ENCODE measurements around the gene RBFOX2.
"Not testable (repeated sequence)": the region's sequence is repeated elsewhere in the genome, so short reads cannot be mapped to it uniquely, and the experiment has no call there.

RBFOX2 gene

GRCh38 chr22:35712672-35713071, 316.0 kb downstream of the RBFOX2 start:
- Histone ChIP-seq H3K27ac (no peak overlapping the region), H3K36me3 (ENCODE audit: insufficient read depth, low read length) (no peaks in the 10 kb centered on the region), H3K9ac (ENCODE audit: insufficient read length) (no peak overlapping the region), H3K4me3 (no peak overlapping the region), H3K9me3 (ENCODE audit: low read depth, low read length) (no peaks in the 10 kb centered on the region)
- DNase-seq (ENCODE audit: low read depth, low spot score): no peak
- TF ChIP-seq POLR2AphosphoS5 (IDR thresholded peaks at IDR 0.05; ENCODE audit: borderline replicate concordance, low read depth, low read length) (no peak), FOXP2 (optimal IDR thresholded peaks at IDR 0.05; ENCODE audit: control extremely low read depth, extremely low read length, insufficient read depth) (no peak), EZH2 (IDR thresholded peaks at IDR 0.05) (no peak)

DNA sequence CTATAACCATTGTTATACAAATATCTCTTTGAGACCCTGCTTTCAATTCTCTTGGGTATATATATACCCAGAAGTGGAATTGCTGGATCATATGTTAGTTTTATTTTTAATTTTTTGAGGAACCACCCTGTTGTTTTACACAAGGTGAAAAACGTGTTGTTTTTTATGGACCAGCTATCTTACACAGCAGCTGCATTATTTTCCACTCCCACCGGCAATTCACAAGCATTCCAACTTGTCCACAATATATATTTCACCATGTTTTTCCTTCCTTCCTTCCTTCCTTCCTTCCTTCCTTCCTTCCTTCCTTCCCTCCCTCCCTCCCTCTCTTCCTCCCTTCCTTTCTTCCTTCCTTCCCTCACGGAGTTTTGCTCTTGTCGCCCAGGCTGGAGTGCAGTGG, 317.3 kb downstream of the RBFOX2 start:
- Histone ChIP-seq H3K27ac (peak overlapping the region; percentile 27), H3K9ac (ENCODE audit: insufficient read length) (no peak overlapping the region), H3K9me3 (ENCODE audit: low read depth, low read length) (no peaks in the 10 kb centered on the region), H3K4me3 (no peak overlapping the region), H3K36me3 (ENCODE audit: insufficient read depth, low read length) (no peaks in the 10 kb centered on the region)
- peak; percentile 66 for DNase-seq (ENCODE audit: low read depth, low spot score)
- no peak for TF ChIP-seq POLR2AphosphoS5 (IDR thresholded peaks at IDR 0.05; ENCODE audit: borderline replicate concordance, low read depth, low read length)
- no peak for TF ChIP-seq EZH2 (IDR thresholded peaks at IDR 0.05)

DNA sequence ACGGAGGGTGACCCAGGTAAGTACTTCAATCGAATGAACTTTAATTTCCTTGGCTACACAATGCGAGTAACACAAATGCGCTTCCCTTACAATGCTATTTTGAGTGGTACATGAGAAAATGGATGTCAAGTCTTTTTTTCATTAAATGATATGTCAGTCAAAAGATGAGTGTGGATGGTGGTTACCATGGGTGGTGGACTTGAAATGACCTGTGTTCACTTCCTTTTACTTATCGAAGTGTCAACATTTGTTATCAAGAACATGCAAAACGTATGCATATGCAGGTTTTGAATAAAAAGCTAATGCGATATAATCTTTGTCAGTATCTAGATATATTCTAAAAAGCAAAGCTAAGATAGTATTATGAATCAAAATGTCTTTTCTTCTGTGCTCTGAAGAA, 319.7 kb downstream of the RBFOX2 start:
- H3K9me3 ChIP-seq (ENCODE audit: low read depth, low read length): no peaks in the 10 kb centered on the region
- H3K27ac ChIP-seq: 0 out of 2 replicates have a peak overlapping the region, but pooled peaks have one; percentile 30
- no peak overlapping the region for H3K4me3 ChIP-seq
- DNase-seq (ENCODE audit: low read depth, low spot score): no peak
- no peak overlapping the region for H3K9ac ChIP-seq (ENCODE audit: insufficient read length)
- TF ChIP-seq EZH2 (IDR thresholded peaks at IDR 0.05): no peak
- no peak for TF ChIP-seq FOXP2 (optimal IDR thresholded peaks at IDR 0.05; ENCODE audit: control extremely low read depth, extremely low read length, insufficient read depth)
- no peak for TF ChIP-seq POLR2AphosphoS5 (IDR thresholded peaks at IDR 0.05; ENCODE audit: borderline replicate concordance, low read depth, low read length)
- no peaks in the 10 kb centered on the region for H3K36me3 ChIP-seq (ENCODE audit: insufficient read depth, low read length)

DNA sequence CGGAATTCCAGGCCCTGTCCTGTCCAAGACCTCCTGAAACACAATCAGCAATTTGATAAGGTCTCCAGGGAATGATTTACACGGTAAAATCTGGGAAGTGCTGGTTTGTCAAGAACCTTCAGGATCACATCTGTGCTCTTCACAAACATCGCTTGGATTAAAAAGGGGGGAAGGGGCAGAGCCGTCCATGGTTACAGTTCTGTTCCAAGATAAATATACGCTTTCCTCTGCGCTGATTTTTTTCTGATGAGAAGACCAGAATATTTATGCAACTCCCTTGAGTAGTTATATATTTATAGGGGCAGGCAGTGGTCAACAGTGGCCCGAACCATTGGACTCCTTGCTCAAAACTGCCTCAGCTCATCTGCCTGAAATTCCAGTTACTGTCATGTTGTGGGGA, 320.2 kb downstream of the RBFOX2 start:
- Histone ChIP-seq H3K27ac (no peak overlapping the region), H3K36me3 (ENCODE audit: insufficient read depth, low read length) (no peaks in the 10 kb centered on the region), H3K9ac (ENCODE audit: insufficient read length) (no peak overlapping the region), H3K9me3 (ENCODE audit: low read depth, low read length) (no peaks in the 10 kb centered on the region), H3K4me3 (no peak overlapping the region)
- no peak for TF ChIP-seq FOXP2 (optimal IDR thresholded peaks at IDR 0.05; ENCODE audit: control extremely low read depth, extremely low read length, insufficient read depth)
- no peak for TF ChIP-seq EZH2 (IDR thresholded peaks at IDR 0.05)
- no peak for TF ChIP-seq POLR2AphosphoS5 (IDR thresholded peaks at IDR 0.05; ENCODE audit: borderline replicate concordance, low read depth, low read length)
- no peak for DNase-seq (ENCODE audit: low read depth, low spot score)

DNA sequence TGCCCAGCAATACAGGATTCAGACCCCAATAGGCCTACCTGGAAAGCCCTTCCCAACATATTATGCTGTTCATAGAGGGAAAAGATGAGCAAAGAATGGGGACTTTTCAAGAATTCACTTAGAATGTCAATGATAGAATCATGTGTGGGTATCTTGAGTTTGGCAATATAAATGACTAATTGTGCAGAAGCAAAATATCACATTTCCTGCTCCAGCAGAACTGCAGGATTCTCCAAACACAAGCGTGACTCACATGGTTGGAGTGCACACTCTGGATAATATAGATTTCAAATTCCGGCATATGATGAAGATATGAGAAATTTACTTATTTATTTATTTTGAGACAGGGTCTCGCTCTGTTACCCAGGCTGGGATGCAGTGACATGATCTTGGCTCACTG, 323.5 kb downstream of the RBFOX2 start:
- DNase-seq (ENCODE audit: low read depth, low spot score): no peak
- H3K36me3 ChIP-seq (ENCODE audit: insufficient read depth, low read length): no peaks in the 10 kb centered on the region
- no peak overlapping the region for H3K9ac ChIP-seq (ENCODE audit: insufficient read length)
- H3K4me3 ChIP-seq: no peak overlapping the region
- no peak overlapping the region for H3K27ac ChIP-seq
- no peak for TF ChIP-seq POLR2AphosphoS5 (IDR thresholded peaks at IDR 0.05; ENCODE audit: borderline replicate concordance, low read depth, low read length)
- no peak for TF ChIP-seq EZH2 (IDR thresholded peaks at IDR 0.05)
- TF ChIP-seq FOXP2 (optimal IDR thresholded peaks at IDR 0.05; ENCODE audit: control extremely low read depth, extremely low read length, insufficient read depth): no peak
- no peaks in the 10 kb centered on the region for H3K9me3 ChIP-seq (ENCODE audit: low read depth, low read length)

DNA sequence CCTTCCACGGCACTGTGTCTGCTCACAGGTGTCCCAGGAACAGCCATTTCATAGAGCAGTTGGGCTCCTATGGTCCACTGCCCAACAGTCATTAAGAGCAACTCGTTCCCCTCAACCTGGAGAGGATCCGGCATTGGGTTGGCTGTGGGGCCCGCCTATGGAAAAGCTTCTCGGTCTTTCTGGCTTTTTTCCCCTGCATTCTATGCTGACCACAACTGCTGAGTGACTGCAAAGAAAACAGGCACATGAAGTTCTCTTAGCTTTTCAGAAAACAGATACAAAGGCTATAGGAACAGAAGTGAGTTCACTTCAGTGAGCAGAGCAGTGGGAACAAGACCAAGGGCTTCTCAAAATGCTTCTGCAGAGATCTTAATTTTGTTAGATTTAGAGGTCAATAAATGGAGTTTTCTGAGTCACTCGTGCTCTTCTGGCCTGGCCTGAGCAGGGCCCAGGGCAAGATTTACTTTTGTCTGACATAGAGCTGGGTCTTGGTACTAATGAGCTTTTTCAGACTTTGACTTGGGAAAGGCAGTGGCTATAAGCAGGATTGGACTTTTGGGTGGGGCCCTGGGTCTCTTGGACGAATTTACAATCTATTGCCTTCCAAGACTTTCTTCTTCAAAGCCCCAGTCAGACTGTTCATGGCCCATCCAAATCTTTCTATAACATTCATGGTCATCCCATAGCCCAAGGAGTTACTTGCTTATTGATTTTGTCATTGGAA, 324.6 kb downstream of the RBFOX2 start:
- TF ChIP-seq POLR2AphosphoS5 (IDR thresholded peaks at IDR 0.05; ENCODE audit: borderline replicate concordance, low read depth, low read length): no peak
- Histone ChIP-seq H3K9me3 (ENCODE audit: low read depth, low read length) (no peaks in the 10 kb centered on the region), H3K4me3 (no peak overlapping the region), H3K27ac (no peak overlapping the region), H3K36me3 (ENCODE audit: insufficient read depth, low read length) (no peaks in the 10 kb centered on the region), H3K9ac (ENCODE audit: insufficient read length) (no peak overlapping the region)
- DNase-seq (ENCODE audit: low read depth, low spot score): no peak

DNA sequence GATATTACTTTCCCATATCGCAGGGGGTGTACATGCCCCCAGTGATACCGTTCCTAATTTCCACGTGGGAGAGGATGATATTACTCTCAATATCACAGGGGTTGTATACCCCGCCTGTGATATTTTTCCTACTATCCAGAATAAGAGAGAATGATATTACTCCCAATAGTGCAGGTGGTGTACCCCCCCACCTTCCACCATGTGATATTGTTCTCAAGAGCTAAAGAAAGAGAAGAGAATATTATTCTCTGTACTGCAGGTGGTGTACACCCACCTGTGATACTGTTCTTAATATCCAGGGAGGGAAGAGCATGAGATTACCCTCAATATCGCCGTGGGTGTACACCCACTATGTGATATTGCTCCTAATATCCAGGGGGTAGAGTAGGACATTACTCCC, 328.8 kb downstream of the RBFOX2 start:
- H3K36me3 ChIP-seq (ENCODE audit: insufficient read depth, low read length); H3K27ac ChIP-seq; H3K4me3 ChIP-seq; H3K9ac ChIP-seq (ENCODE audit: insufficient read length); DNase-seq (ENCODE audit: low read depth, low spot score); H3K9me3 ChIP-seq (ENCODE audit: low read depth, low read length): not testable (repeated sequence)

DNA sequence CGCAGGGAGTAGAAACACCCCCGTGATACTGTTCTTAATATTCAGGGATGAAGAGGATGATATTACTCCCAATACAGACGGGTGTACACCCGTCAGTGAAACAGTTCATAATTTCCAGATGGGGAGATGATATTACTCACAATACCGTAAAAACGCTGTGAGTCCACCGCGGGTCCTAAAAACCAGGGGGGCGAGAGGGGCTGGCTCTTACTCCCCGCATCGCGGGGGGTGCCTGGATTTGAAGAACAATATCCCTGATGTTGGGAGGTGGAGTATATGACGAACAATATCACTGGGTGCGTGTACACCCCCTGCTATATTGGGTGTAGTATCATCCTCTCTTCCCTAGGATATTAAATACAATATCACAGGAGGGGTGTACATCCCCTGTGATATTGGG, 331.5 kb downstream of the RBFOX2 start:
- H3K9me3 ChIP-seq (ENCODE audit: low read depth, low read length): no peaks in the 10 kb centered on the region
- no peak overlapping the region for H3K9ac ChIP-seq (ENCODE audit: insufficient read length)
- no peaks in the 10 kb centered on the region for H3K36me3 ChIP-seq (ENCODE audit: insufficient read depth, low read length)
- no peak overlapping the region for H3K4me3 ChIP-seq
- H3K27ac ChIP-seq: no peak overlapping the region
- TF ChIP-seq FOXP2 (optimal IDR thresholded peaks at IDR 0.05; ENCODE audit: control extremely low read depth, extremely low read length, insufficient read depth) (no peak), POLR2AphosphoS5 (IDR thresholded peaks at IDR 0.05; ENCODE audit: borderline replicate concordance, low read depth, low read length) (no peak), EZH2 (IDR thresholded peaks at IDR 0.05) (no peak)
- no peak for DNase-seq (ENCODE audit: low read depth, low spot score)

- H3K27ac ChIP-seq: no peak overlapping the region
- no peak overlapping the region for H3K9ac ChIP-seq (ENCODE audit: insufficient read length)
- no peak overlapping the region for H3K4me3 ChIP-seq
- no peak for TF ChIP-seq POLR2AphosphoS5 (IDR thresholded peaks at IDR 0.05; ENCODE audit: borderline replicate concordance, low read depth, low read length)
- TF ChIP-seq EZH2 (IDR thresholded peaks at IDR 0.05): no peak
- no peak for TF ChIP-seq FOXP2 (optimal IDR thresholded peaks at IDR 0.05; ENCODE audit: control extremely low read depth, extremely low read length, insufficient read depth)
- no peaks in the 10 kb centered on the region for H3K36me3 ChIP-seq (ENCODE audit: insufficient read depth, low read length)
- DNase-seq (ENCODE audit: low read depth, low spot score): no peak
- H3K9me3 ChIP-seq (ENCODE audit: low read depth, low read length): no peaks in the 10 kb centered on the region
Observed at GRCh38 chr22:35695202-35695601, 333.4 kb downstream of the RBFOX2 start.

Data from SK-N-MC (cell line).